Duodenal mucosa (tissue), 2 donors: Measurements from ENCODE around the gene PRKACB.

ENCODE experiments used
- H3K27ac ChIP-seq: one replicate; pipeline ENCODE4 v1.7.0; 2013; ENCODE audit warnings: low read depth, low read length
- H3K27me3 ChIP-seq, 2 donors: one replicate each; pipeline ENCODE4 v1.7.0; 2013; ENCODE audit warnings: low read length in 2 of 2, control low read depth in 1 of 2; ENCODE audit not compliant: insufficient read depth in 2 of 2, control insufficient read depth in 1 of 2
- H3K36me3 ChIP-seq, 2 donors: one replicate each; pipeline ENCODE4 v1.7.0; 2013; ENCODE audit warnings: low read length in 2 of 2, control low read depth in 1 of 2; ENCODE audit not compliant: insufficient read depth in 2 of 2, control insufficient read depth in 1 of 2
- H3K4me1 ChIP-seq, 2 donors: one replicate each; pipeline ENCODE4 v1.7.0; 2013; ENCODE audit warnings: low read length in 2 of 2, control low read depth in 1 of 2; ENCODE audit not compliant: insufficient read depth in 2 of 2, control insufficient read depth in 1 of 2
- H3K4me3 ChIP-seq, 2 donors: one replicate each; pipeline ENCODE4 v1.7.0; 2013; ENCODE audit warnings: low read length in 2 of 2, low read depth in 1 of 2
- H3K9ac ChIP-seq, 2 donors: one replicate each; pipeline ENCODE4 v1.7.0; 2013; ENCODE audit warnings: low read length in 2 of 2, low read depth in 1 of 2
- H3K9me3 ChIP-seq, 2 donors: one replicate each; pipeline ENCODE4 v1.7.0; 2013; ENCODE audit warnings: low read length in 2 of 2, control low read depth in 1 of 2; ENCODE audit not compliant: control insufficient read depth in 1 of 2

PRKACB gene

GRCh38 chr1:84260852-84261518 is 116.9 kb downstream of the PRKACB start:
- Histone ChIP-seq H3K9ac (no peak overlapping the region), H3K36me3 (no peaks in the 10 kb centered on the region), H3K27me3 (no peaks in the 10 kb centered on the region), H3K9me3 (no peaks in the 10 kb centered on the region), H3K27ac (no peak overlapping the region), H3K4me1 (peaks cover 0 to 6% of the 10 kb centered on the region in 2 donors), H3K4me3 (no peak overlapping the region)

GRCh38 chr1:84264961-84265360 is 120.9 kb downstream of the PRKACB start:
- Histone ChIP-seq H3K27me3 (no peaks in the 10 kb centered on the region), H3K36me3 (no peaks in the 10 kb centered on the region), H3K9ac (no peak overlapping the region), H3K4me3 (no peak overlapping the region), H3K27ac (no peak overlapping the region), H3K4me1 (peaks cover 22 to 24% of the 10 kb centered on the region in 2 donors), H3K9me3 (no peaks in the 10 kb centered on the region)

GRCh38 chr1:84265867-84266266 is 121.8 kb downstream of the PRKACB start:
- Histone ChIP-seq H3K27me3 (no peaks in the 10 kb centered on the region), H3K36me3 (no peaks in the 10 kb centered on the region), H3K9me3 (no peaks in the 10 kb centered on the region), H3K9ac (no peak overlapping the region), H3K27ac (no peak overlapping the region), H3K4me3 (no peak overlapping the region), H3K4me1 (peaks cover 21 to 23% of the 10 kb centered on the region in 2 donors)

GRCh38 chr1:84266748-84267147 is 122.7 kb downstream of the PRKACB start:
- Histone ChIP-seq H3K27me3 (no peaks in the 10 kb centered on the region), H3K36me3 (no peaks in the 10 kb centered on the region), H3K9ac (no peak overlapping the region), H3K4me3 (no peak overlapping the region), H3K9me3 (no peaks in the 10 kb centered on the region), H3K27ac (no peak overlapping the region), H3K4me1 (peaks cover 26 to 30% of the 10 kb centered on the region in 2 donors)

- Histone ChIP-seq H3K27ac (no peak overlapping the region), H3K36me3 (no peaks in the 10 kb centered on the region), H3K9ac (no peak overlapping the region), H3K4me1 (peaks cover 29 to 32% of the 10 kb centered on the region in 2 donors), H3K27me3 (no peaks in the 10 kb centered on the region), H3K9me3 (no peaks in the 10 kb centered on the region), H3K4me3 (no peak overlapping the region)
Measured at GRCh38 chr1:84267476-84267875, 123.4 kb downstream of the PRKACB start.

GRCh38 chr1:84268346-84268745 is 124.3 kb downstream of the PRKACB start:
- H3K9ac ChIP-seq = no peak overlapping the region
- no peak overlapping the region for H3K27ac ChIP-seq
- H3K4me3 ChIP-seq = no peak overlapping the region
- H3K36me3 ChIP-seq = no peaks in the 10 kb centered on the region
- H3K27me3 ChIP-seq = no peaks in the 10 kb centered on the region
- H3K4me1 ChIP-seq = peaks cover 29 to 32% of the 10 kb centered on the region in 2 donors
- no peaks in the 10 kb centered on the region for H3K9me3 ChIP-seq

GRCh38 chr1:84269306-84269705 is 125.2 kb downstream of the PRKACB start:
- Histone ChIP-seq H3K27me3 (no peaks in the 10 kb centered on the region), H3K27ac (no peak overlapping the region), H3K9ac (no peak overlapping the region), H3K4me3 (no peak overlapping the region), H3K4me1 (peaks cover 29 to 32% of the 10 kb centered on the region in 2 donors), H3K36me3 (no peaks in the 10 kb centered on the region), H3K9me3 (no peaks in the 10 kb centered on the region)

GRCh38 chr1:84271441-84272151 is 127.5 kb downstream of the PRKACB start:
- Histone ChIP-seq H3K9me3 (no peaks in the 10 kb centered on the region), H3K9ac (peak overlapping the region; percentile 27 to 48), H3K27ac (peak overlapping the region; percentile 26), H3K36me3 (no peaks in the 10 kb centered on the region), H3K27me3 (no peaks in the 10 kb centered on the region), H3K4me3 (peak overlapping the region; percentile 1 to 23), H3K4me1 (peaks cover 26 to 29% of the 10 kb centered on the region in 2 donors)

GRCh38 chr1:84272401-84272800 is 128.3 kb downstream of the PRKACB start:
- H3K36me3 ChIP-seq = no peaks in the 10 kb centered on the region
- H3K4me1 ChIP-seq = peaks cover 18 to 22% of the 10 kb centered on the region in 2 donors
- no peaks in the 10 kb centered on the region for H3K27me3 ChIP-seq
- H3K9ac ChIP-seq = peak overlapping the region; percentile 12 to 27
- no peak overlapping the region for H3K4me3 ChIP-seq
- peak overlapping the region; percentile 46 for H3K27ac ChIP-seq
- no peaks in the 10 kb centered on the region for H3K9me3 ChIP-seq

- H3K9me3 ChIP-seq = no peaks in the 10 kb centered on the region
- H3K4me1 ChIP-seq = no peaks in the 10 kb centered on the region
- no peak overlapping the region for H3K27ac ChIP-seq
- H3K9ac ChIP-seq = no peak overlapping the region
- H3K4me3 ChIP-seq = no peak overlapping the region
- H3K27me3 ChIP-seq = no peaks in the 10 kb centered on the region
- H3K36me3 ChIP-seq = no peaks in the 10 kb centered on the region
Measured at GRCh38 chr1:84277343-84278059, 133.4 kb downstream of the PRKACB start.
